NCI-H1092 treated with DMSO at 0.1 percent for 48 hours (cell line): ENCODE data around the gene C11orf98.
"Not testable (repeated sequence)": the region's sequence is repeated elsewhere in the genome, so short reads cannot be mapped to it uniquely, and the experiment has no call there.

Source experiments
- DNase-seq: peaks from one replicate; lab custom pipeline; 2025; lab: John Stamatoyannopoulos, UW

Gene C11orf98

GRCh38 chr11:62650283-62650682 is 14.7 kb downstream of the C11orf98 start:
- not testable (repeated sequence) for DNase-seq

- DNase-seq = no peak
These were observed 15.5 kb downstream of the C11orf98 start for GRCh38 chr11:62649486-62649885.

- DNase-seq = no peak
These were observed 16.0 kb downstream of the C11orf98 start for GRCh38 chr11:62648967-62649364.

- no peak for DNase-seq
These were observed 16.6 kb downstream of the C11orf98 start for GRCh38 chr11:62648185-62648966.

GRCh38 chr11:62647609-62648005 is 17.4 kb downstream of the C11orf98 start:
- no peak for DNase-seq

GRCh38 chr11:62646825-62647608 is 18.0 kb downstream of the C11orf98 start:
- no peak for DNase-seq

- peak; percentile 99 for DNase-seq
These were observed 18.8 kb downstream of the C11orf98 start, which contains the start of gene GANAB for GRCh38 chr11:62645946-62646824. GANAB (minus strand) TSS chr11:62646613; CDS start chr11:62646599, 14 bp downstream.

- no peak for DNase-seq
These were observed 19.4 kb downstream of the C11orf98 start for GRCh38 chr11:62645671-62645945.

GRCh38 chr11:62644220-62644619 is 20.8 kb downstream of the C11orf98 start:
- DNase-seq = no peak

GRCh38 chr11:62632492-62632891 is 32.5 kb downstream of the C11orf98 start:
- no peak for DNase-seq

GRCh38 chr11:62627713-62628112 is 37.3 kb downstream of the C11orf98 start:
- no peak for DNase-seq

- no peak for DNase-seq
These were observed 42.4 kb downstream of the C11orf98 start for GRCh38 chr11:62622476-62623089.

- peak; percentile 99 for DNase-seq
These were observed 43.2 kb downstream of the C11orf98 start, which contains the start of gene B3GAT3 for GRCh38 chr11:62621567-62622470. B3GAT3 (minus strand) TSS chr11:62621986; CDS start chr11:62621947, 39 bp downstream.

GRCh38 chr11:62621027-62621566 is 43.9 kb downstream of the C11orf98 start:
- DNase-seq = no peak

- DNase-seq = not testable (repeated sequence)
These were observed 48.1 kb downstream of the C11orf98 start for GRCh38 chr11:62616957-62617356.

- DNase-seq = no peak
These were observed 49.5 kb downstream of the C11orf98 start for GRCh38 chr11:62615521-62615920.

- no peak for DNase-seq
These were observed 50.7 kb downstream of the C11orf98 start for GRCh38 chr11:62614275-62614674.

- DNase-seq = no peak
These were observed 51.7 kb downstream of the C11orf98 start for GRCh38 chr11:62613291-62613778.
